GM21381 (cell line): ENCODE measurements around the gene PLEKHA5.
"Not testable (repeated sequence)": the region's sequence is repeated elsewhere in the genome, so short reads cannot be mapped to it uniquely, and the experiment has no call there.

Experiments used
- ATAC-seq: cut with Tn5 transposase; IDR thresholded peaks from one replicate; pipeline ENCODE4 v1.9.1; 2021; ENCODE audit warnings: mild to moderate bottlenecking, moderate library complexity; ENCODE audit not compliant: unreplicated experiment

Gene PLEKHA5

DNA sequence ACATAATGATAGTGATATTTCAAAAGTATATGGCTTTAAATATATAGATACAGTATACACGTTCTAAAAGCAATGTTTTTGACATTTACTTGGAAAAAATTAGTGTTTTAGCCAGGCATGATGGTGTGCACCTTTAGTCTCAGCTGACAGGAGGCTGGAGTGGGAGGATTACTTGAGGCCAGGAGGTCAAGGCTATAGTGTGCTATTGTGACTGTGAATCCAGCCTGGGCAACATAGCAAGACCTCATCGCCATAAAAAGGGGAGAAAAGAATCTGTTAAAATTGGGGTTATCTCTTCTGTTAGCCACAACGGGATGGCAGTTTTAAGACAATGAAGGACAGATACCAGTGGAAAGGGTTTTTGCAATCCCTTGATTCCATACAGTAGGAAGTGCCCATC, 95.2 kb downstream of the PLEKHA5 start:
- no peak for ATAC-seq

DNA sequence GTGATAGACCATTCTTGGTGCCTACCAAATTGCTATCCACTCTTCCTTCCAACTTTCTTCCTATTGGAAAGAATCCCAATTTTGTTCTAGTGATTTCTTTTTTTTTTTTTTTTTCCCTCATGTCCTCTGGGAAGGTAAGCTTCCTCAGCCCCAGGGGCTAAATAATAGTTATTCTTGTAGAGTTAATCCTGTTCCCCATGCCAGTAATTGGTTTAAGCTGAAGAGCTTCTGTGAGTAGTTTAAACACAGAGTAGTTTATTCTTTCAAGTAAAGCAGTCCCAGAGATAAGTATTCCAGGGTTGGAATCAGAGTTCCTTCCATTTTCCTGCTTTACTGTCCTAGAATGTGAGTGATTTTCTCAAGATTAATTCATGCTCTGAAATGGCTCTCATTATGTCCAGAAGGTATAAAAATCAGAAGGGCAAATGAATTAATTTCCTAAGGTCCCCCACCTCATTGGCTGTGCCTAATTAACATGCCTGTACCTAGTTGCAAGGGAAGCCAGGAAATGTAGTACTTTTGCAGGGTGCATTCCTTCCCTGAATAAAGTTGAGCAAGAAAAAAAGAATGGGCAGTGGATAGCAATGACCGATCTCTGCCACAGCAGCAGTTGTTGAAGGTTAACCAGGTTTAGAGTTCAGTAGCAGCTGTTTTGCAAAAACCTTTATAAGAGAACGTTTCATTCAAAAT, 97.8 kb downstream of the PLEKHA5 start:
- ATAC-seq = no peak

DNA sequence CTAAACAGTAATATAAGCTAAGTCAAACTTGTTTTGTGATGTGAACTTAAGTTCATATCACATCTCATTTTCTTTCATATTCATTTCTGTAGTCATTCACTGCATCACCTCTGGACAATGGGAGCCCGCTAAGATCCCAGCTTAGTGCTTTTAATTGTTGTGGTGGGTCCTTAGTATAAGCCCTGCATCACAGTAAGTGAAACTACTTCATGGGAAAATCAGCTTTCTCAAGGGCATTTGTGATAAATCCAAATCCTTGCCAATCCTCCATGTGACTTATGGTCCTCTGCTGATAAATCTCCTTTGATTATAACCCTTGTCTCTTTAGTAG, 98.3 kb downstream of the PLEKHA5 start:
- no peak for ATAC-seq

DNA sequence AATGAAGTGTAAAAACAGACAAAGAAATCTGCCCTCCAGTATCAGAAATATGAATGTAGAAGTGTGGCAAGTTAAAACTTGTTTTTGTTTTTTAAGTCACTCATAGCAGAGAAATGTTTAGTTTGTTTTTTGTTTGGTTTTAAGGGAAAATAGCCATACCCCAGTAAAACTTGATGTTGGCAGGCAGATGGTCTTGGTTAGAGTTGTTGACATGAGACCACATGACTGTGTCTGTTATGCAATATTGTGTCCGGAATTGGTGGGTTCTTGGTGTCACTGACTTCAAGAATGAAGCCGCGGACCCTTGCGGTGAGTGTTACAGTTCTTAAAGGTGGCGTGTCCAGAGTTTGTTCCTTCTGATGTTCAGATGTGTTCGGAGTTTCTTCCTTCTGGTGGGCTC, 99.5 kb downstream of the PLEKHA5 start:
- ATAC-seq = not testable (repeated sequence)

DNA sequence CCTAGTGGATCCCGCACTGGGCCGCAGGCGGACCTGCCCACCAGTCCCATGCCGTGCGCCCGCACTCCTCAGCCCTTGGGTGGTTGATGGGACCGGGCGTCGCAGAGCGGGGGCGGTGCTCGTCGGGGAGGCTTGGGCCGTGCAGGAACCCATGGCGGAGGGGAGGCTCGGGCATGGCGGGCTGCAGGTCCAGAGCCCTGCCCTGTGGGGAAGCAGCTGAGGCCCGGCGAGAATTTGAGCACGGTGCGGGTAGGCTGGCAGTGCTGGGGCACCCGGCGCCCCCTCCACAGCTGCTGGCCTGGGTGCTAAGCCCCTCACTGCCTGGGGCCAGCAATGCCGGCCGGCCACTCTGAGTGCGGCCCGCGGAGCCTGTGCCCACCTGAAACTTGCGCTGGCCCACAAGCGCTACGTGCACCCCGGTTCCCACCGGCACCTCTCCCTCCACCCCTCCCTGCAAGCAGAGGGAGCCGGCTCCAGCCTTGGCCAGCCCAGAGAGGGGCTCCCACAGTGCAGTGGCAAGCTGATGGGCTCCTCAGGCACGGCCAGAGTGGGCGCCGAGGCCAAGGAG, 100.8 kb downstream of the PLEKHA5 start:
- no peak for ATAC-seq

DNA sequence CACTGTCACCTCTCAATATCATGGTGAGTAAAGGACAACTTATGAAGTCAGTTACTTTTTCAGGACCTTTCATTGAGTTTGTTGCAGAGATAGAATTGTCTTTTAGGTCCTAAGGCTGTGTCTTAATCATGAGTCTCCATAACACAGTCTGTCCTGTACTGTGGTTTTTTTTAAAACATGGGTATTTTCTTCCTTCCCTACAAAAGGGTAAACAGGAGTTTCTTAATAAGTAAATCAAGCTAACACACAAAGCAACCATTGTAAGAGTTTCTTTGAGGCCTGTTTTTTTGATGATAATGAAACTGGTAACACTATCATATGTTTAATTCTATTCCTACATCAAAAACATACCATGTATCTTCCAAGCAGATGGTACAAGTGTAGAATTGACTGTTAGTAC, 101.4 kb downstream of the PLEKHA5 start:
- no peak for ATAC-seq

DNA sequence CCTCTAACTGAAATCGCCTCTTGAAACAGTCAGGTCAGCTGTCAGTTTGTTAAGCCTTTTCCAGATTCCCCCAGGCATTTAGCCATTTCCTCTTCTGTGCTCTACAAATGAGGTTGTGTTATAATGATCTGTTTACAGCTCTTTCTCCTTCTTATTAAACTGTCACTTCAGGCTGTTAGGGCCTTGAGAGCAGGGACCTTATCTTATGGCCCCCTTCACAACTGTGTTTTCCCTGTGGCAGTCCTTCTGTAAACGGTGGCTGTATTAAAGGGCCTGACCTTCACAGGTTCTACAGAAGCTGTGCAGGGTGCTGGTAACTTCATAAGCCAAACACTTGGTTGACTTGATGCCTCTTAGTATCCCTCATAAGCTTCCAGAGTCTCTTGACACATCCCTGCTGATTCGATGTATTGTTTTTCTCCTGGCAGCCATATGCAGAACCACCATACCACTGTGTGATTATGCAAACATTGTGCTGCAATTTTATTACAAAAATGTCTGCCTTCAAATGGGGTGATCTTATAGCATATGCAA, 104.7 kb downstream of the PLEKHA5 start:
- ATAC-seq = no peak

DNA sequence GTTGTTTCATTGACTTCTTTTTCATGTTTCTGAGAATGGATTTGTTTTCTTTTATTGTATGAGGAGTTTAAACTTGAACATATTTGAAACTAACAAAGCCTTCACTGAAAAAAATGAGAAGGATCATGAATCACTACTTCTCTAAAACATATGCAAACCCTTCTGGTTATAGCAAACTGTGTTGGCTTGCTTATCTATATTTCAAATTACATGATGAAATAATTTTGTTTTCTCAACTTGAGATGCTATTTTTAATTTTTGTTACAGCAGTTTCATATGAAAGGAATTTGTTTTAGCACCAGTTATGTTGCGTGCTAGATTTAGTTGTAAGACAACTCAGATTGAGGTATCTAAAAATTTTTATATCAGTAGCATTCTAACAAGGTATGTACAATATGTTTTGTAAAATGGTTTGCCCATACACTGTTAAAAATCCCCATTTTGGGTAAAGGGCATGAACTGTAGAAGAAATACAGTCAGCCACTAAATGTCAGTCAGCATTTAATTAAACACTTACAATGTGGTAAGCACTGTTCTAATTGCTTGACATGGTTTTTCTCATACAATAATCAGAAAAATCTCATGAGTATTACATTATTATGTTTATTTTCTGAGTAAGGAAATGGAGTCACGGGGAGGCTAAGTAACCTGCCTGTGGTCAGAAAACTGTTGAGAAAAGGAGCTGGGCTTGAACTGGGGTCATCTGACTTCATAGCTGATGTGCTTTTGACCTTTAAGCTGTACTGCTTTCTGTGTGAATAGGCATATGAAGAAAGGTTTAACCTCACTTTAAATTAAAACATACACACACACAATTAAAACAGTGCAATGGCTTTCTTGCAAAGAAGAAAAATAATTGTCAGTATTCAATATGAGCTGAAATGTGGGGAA, 105.7 kb downstream of the PLEKHA5 start:
- ATAC-seq = no peak

DNA sequence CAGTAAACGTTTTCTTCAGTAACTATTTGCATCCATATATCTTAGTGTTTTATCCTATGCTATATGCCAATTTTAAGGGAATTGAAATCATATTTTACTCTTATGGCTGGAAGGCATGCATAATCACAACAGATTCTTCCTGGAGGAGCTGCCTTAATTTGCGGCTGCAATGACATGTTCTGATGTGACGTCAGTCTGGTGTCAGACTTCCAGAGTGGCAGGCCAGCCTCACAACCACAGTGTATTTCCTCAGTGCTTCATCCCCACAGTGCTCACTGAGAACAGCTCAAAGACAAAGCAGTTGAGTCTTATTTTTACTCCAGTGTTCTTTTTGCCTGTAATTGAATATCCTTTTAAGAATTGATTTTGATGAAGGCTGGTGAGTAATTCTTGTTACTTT, 107.1 kb downstream of the PLEKHA5 start:
- no peak for ATAC-seq

DNA sequence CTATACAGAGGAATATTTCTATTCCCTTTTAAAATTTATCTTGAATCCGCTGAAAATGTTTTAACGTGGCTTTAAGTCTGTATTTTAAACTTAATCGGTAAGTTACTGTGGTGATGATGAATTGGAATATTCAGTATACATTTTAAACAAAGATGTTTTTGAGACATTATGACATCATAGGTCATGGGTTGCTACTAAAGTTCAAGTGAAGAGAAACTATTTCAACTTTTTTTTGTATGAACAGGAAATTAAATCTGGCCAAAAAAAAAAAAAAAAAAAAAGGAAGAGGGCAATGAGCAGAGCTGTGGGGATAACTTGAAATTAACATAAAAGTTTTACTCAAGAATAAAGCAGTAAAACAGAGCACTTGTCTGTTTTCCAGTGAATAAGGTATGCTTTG, 109.0 kb downstream of the PLEKHA5 start:
- ATAC-seq = no peak

DNA sequence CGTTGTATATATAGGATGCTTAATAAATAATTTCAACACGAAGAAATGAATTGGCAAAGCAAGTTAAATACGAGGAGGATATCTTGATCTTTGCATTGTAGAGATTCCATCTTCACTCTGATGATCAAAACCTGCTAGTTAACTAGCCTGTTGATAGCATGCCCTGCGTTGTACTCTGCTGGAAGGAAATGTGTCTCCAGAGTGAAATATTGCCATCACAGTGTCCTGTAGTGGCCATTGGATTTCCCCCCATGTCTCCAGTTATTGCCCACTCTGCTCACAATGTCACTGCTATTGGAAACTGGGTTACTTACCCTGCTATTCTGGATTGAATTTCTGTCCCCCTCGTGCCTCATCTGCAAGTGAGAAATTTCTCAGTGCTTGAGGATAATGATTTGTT, 109.6 kb downstream of the PLEKHA5 start:
- no peak for ATAC-seq

DNA sequence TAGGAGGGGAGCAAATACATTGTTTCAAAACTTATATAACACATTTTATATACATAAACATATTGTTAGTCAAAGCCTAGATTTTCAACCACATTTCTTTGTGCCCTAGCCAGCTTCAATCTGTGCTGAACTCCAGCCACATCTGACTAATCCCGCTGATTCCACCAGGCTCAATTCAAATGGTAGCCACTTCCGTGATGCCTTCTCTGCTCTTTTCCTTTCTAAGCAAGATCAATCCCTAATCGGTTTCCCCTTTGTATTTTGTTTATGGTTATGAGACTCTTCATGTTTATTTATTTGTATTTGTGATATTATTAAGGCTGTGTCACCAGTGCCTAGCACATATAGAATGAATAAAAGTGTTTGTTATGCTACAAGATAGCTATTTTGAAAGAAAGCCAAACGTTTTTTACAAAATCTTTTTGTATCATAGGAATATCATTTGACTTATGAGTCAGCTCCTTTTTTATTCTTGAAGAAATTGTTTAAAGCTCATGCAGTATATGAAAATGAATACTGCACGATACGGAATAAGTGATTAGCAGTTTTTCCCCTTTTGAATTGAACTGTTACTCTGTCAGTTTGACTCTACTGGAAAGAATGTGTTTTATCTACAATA, 110.2 kb downstream of the PLEKHA5 start:
- ATAC-seq = no peak

DNA sequence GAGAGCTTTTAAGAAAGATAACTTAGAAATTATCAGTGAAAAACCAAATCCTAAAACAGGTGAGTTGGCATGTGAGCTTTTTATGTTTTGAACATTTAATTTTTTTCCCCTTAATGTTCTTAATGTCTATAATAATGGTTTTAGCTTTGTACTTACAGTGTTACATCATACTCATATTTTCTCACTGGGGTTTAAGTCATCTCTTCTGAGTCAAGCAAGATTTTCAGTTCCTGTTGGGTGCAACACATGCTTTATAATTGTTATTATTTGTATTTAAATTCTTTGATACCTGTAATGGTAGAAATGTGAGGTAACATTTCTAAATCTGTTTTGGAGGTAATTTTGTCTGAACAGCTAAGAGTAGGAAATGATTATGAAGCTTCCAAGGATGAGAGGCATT, 113.0 kb downstream of the PLEKHA5 start:
- no peak for ATAC-seq

DNA sequence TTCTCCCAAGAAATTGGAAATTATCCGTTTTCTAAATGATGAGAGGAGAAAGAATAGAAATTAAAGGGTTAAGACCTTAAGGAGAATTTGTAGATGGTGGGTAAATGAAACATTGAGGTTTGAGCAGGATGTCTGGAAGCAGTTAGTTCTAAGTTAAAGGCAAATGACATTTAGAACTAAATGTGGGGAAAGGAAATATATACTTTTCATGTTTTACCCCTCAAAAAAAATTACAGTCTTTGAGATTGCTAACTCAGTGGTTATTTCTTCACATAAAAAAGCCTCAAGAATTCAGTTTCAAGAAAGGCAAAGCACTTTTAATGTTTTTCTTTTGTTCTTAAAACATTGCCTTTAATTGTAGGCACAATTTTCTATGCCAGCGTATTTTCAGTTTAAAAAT, 114.0 kb downstream of the PLEKHA5 start:
- ATAC-seq = no peak

DNA sequence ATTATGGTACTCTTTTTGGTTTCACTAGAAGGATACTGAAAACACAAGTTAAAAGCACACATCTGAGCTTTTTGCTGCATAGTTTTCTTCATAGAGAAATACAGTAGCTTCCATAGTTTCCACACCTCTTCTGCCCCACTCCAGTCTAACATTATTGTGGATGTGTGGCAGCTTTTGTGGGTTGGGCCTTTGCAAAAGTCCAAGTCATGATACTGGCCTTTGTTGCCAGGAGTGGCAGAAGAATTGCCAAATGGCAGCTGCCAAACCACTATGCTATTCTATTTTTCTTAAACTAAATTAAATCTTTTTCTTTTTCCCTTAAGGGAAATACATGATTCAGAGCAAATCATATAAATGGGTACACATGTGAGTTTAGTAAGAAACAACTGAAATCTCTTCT, 114.8 kb downstream of the PLEKHA5 start:
- ATAC-seq = no peak

DNA sequence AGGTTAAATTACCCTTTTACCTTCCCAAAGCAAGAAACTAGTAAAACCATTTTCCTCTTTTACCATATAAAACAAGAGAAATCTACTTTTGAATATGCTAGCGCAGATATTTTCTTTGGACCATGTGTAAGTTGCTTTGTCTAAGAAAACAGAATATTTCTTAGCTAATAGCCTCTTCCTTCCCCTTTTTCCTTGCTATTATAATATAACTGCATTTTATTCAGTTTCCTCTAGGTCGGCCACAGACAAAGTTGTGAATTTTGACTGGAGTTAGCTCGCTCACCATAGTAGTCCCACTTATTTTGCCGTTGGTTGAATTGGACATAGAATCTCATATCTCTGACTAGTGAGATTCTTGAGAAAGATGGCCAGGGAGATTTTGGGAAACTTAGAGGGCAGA, 115.6 kb downstream of the PLEKHA5 start:
- no peak for ATAC-seq

DNA sequence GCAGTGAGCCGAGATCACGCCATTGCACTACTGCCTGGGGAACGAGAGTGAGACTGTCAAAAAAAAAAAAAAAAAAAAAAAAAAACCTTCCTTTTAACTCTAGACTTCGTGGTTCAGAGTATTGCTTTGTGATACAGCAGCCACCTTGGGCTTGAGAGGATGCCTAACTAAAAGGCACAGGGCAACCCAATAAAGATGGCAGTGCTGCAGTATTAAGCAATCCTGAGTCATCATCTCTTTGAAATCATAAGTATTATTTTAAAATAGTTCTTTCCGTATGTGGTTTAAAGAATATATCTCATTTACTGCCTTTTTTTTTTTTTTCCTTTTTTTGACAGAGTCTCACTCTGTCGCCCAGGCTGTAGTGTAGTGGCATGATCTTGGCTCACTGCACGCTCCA, 116.1 kb downstream of the PLEKHA5 start:
- ATAC-seq = no peak

DNA sequence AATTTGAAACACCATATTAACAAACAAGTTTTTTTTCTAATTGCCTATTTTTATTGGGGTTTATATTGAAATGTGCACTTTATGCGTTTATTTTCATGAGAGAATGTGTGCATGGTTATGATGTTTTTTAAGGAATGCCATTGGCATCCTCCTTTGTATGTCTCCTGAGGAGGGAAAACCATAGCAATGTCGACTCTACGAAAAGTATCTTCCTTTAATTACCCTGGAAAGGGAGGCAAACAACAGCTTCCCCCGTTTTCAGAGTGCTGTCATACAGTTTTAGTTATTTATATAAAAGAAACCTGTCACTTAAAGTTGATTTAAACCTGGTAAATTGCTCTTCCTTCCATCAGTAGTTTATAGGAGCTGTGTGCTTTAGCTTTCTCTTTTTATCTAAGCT, 117.4 kb downstream of the PLEKHA5 start:
- ATAC-seq = no peak

DNA sequence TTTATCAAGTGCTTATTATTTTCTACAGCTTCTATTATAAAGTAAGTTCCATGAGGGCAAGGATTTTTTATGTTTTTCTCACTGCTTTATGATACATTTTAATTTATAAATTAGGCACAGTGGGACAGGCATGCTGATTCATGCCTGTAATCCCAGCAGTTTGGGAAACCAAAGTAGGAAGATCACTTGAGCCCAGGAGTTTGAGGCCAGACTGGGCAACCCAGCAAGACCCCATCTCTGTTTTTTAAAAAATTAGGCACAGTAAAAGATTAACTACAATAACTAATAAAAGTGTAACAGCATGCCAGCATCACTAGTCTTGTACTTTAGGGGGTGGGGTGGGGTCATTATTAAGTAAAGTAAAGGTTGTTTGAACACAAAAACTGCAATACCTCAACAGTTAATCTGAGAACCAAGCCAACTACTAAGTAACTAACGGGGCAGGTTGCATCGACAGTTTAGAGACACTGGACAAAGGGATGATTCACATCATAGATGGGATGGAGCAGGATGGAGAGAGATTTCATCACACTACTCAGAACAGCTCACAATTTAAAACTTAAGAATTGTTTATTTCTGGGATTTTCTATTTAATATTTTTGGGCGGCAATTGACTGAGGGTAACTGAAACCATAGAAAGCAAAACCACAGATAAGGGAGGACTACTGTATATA, 119.5 kb downstream of the PLEKHA5 start:
- ATAC-seq = no peak

DNA sequence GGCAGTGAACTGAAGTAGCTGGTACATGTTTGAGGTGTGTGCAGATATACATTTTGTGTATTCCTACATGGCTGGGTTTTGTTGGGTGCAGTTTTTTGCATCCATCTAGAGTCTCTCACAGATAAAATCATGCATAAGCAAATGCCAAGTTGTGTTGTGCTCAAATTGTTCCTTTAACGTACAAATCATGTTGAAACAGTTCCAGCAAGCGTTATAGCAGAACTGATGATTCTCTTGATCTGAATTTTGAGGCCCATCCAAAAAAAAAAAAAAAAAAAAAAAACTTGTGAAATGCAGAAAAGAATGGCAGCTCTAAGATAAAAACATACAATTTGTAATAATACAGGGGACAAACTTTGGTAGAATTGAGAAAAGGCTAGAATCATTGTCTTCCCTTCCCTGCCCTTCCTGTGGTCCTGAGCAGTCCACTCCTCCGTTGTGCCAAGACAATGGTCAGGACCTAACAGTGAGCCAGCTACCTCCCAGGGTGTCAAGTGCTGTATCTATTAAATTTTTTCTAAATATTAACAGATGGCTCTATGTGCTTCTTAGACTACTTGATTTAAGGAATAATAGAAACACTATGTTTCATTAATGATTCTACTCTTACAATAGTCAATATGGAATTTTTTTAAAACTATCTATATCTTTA, 122.1 kb downstream of the PLEKHA5 start:
- ATAC-seq = no peak
